DMS 273 (cell line): ENCODE results near the gene SNAP25.
A peak's percentile ranks its signal among the peaks of the same experiment; 100 is the strongest.

Source experiments
- DNase-seq: peaks from one replicate; lab custom pipeline; 2025; ENCODE audit not compliant: unreplicated experiment; lab: John Stamatoyannopoulos, UW

The SNAP25 gene

DNA sequence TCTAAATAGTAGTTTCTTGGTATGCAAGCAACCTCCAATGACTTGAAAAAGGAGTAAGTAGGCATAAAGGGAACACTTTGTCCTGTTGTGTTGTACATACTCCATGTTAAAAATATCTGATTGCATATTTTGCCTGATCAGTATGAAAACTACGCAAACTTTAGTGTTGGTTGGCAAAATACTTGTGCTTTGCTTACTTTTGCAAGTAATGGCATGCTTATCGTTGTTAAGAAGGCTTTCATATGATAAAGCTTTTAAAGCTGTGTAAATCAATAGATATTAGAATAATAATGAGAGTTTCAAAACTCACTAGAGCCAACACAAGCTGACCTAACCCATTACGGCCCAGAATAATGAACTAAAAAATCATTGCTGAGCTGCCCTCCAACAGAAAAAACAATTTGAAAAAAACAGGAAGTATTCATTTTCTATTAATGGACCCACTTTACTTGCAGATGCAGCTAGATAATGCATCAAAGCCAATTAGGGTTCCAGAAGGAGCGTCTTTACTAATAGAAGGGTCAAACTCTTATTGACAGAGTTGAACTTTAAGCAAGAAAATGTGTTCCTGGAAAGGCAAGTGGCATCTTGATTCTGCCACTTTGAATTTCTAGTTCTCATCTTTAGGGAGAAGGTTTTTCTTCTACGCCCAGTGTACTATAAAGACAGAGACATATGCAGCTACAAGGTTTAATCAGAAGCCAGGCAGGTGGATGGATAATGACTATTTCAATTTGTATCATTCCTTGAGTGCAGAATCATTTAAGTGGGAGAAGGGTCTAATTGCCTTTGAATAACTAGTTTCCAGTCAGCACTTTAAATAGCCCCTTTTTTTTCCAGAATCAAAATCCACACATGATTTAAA lies 82.2 kb downstream of the SNAP25 start:
- DNase-seq, result no peak

DNA sequence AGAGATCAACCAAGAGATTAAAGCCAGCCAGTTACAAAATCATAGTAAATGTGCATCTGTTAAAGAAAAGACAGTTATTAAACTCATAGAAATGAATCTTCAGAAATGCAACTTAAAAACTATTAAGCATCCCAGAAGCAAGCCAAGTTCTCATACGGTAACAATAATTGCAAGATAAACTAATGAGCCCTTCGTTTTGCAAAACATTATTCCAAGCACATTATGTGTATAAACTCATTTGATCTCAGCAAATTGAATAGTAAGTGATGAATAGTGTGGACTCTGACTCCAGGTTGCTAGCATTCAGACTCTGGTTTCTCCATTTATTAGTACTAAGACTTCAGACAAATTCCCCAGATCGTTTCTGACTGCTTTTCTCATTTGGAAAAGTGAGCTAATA lies 85.2 kb downstream of the SNAP25 start:
- no peak for DNase-seq

DNA sequence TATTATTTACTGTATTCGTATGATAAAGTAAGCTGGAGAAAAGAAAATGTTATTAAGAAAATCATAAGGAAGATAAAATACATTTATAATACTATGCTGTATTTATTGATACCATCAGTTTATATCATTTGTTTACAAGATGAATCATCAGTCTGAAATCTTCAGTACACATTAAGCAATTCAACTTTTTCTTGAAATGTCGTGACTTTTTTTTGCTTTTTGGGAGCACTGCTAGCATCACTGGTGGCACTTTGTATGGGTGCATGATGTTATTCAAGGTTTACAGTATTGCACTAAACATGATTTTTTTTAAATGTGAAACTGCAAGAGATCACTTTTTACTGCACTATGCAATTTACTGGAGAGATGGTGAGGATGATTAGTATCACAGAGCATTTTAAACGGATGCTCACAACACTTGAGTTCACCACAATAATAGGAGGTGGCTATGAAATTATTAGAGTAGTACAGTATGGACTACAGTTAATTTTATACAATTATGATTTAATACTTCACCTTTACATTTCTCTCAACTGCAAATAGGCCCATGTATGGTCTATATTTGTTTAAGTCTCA lies 85.9 kb downstream of the SNAP25 start:
- DNase-seq, result no peak

DNA sequence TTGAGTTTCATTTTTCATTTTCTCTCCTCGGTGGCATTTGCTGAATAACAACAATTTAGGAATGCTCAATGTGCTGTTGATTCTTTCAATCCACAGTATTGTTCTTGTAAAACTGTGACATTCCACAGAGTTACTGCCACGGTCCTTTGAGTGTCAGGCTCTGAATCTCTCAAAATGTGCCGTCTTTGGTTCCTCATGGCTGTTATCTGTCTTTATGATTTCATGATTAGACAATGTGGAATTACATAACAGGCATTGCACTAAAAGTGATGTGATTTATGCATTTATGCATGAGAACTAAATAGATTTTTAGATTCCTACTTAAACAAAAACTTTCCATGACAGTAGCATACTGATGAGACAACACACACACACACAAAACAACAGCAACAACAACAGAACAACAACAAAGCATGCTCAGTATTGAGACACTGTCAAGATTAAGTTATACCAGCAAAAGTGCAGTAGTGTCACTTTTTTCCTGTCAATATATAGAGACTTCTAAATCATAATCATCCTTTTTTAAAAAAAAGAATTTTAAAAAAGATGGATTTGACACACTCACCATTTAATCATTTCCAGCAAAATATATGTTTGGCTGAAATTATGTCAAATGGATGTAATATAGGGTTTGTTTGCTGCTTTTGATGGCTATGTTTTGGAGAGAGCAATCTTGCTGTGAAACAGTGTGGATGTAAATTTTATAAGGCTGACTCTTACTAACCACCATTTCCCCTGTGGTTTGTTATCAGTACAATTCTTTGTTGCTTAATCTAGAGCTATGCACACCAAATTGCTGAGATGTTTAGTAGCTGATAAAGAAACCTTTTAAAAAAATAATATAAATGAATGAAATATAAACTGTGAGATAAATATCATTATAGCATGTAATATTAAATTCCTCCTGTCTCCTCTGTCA lies 88.1 kb downstream of the SNAP25 start:
- DNase-seq, result no peak

DNA sequence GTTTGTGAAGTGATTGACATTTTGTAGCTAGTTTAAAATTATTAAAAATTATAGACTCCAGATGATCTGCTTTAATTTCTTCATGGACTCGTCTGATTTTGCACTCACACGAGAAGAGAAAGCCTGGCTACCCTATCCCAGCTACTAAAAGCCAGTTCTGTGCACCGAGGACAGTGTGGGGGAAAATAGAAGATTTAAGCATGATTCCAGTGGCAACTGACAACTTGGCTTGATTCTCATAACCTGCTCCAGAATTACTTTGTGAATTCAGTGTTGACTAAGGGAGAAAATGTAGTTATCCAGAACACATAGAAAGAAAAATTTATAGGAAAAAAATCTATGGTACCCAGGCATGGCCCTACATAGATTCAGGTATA lies 88.7 kb downstream of the SNAP25 start:
- no peak for DNase-seq

DNA sequence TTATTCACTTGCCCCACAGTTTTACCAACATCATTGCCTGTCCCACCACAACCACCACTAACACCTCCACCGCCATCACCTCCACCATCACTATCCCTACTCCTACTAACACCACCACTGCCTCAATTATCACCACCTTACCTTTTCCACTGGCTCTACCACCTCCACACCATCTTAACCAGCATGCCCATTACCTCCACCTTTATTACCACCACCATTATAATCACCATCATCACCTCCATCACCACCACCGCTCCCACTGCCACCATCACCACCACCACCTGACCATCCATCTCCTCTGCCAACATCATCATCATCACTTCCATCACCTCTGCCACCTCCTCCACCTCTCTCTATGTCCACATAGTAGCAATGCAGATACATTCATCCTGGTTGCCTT lies 90.0 kb downstream of the SNAP25 start:
- DNase-seq, result no peak

DNA sequence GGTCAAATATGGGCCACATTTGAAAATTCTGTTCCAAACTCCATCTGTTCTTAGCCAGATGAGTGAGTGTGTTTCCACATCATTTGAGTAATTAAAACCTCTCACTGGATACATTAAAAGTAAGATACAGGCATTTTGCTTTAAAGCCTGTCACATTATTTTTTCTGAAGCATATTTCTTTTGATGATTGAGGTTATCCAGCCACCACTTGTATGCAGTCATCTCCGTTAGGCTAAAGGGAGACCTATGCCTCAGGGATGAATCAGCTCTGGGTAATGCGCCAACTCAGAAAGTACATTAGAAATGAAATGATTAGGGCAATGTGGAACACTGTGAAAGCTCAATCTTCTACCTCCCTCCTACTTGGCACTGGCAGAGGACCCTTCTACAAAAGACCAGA lies 90.7 kb downstream of the SNAP25 start:
- DNase-seq, result peak; percentile 44

DNA sequence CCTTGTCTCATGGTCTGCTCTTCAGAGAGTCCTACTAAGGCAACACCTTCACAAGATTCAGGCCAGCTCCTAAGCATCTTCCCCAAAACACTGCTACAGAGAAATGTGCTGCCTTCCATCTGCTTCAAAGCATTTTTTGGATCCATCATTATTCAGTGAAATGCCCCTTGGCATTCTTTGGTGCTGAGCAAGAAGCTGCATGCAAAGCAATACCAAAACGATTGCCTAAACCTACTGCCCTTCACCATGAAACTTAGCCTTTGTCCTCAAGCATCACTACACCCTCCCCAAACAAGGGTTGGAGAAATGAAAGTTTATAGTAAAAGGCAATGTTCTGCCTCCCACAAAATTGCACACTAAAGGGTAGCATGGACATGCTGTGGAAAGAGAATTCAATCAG lies 93.5 kb downstream of the SNAP25 start:
- DNase-seq, result no peak

DNA sequence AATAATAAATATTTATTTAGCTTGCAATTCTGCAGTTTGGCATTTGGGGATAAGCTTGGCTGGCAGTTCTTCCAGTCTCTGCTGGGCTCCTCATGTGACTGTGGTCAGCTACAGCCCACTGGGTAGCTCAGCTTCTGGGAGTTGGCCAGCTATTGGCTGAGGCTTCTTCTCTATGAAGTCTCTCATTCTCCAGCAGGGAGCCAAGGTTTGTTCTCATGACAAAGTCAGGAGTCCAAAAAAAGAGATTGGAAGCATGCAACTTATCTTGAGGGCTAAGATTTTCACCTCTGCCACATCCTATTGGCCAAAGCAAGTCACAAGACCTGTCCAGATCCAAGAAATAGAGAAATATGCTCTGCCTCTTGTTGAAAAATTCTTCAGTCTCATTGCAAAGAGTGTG lies 94.6 kb downstream of the SNAP25 start:
- DNase-seq, result no peak

DNA sequence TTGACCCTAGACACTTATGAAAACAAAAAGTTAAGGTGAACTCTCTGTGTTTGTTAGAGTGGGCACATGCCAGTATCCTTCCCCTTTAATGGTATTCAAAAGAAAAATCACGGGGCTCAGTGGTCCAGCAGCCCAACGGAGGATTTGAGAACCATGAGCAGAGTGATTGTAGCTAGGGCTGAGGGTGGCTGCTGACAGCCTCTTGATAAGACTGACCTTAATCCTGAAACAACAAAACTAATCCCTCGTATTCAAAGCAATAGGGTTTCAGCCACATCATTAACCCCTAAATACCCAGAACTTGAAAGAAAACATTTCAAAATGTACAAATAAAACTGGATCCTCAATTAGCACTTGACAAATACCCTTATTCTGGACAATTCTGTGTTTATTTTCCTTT lies 95.1 kb downstream of the SNAP25 start:
- DNase-seq, result no peak

DNA sequence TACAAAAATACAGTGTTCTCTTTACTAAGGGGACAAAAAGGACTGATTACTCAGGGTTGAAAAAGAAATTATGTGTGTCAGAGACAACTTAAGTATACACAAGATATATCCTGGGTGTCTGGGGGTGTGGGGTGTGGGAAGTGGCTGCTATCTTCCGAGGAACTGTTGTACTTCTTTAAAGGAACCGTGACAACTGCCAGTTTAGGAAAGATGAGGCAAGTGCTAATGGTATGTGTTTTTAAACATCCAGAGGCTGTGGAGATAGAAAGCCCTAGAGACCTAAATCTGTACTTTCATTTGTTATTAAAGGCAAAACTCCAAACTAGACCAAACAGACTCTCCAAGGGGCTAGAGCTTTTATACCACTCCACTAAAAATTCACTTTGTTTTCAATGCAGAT lies 95.6 kb downstream of the SNAP25 start:
- DNase-seq, result no peak

DNA sequence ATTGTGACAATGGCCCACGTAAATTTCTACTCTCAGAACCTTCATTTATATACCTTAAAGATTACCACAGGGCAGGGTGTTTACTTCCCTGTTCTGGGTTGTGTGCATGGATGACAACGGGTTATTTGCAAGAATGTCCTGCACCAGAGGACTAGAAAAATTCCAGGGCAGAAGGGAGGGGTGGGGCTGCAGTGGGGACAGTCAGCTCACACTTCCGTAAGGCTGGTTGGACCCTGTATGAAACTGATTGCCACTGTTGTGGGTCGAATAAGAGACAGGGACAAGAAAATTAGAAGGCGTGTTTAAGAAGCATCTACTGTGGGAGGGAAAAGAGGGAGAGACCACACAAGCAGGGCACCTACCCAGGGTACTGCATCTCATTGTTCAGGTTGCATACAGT lies 96.5 kb downstream of the SNAP25 start:
- peak; percentile 37 for DNase-seq

DNA sequence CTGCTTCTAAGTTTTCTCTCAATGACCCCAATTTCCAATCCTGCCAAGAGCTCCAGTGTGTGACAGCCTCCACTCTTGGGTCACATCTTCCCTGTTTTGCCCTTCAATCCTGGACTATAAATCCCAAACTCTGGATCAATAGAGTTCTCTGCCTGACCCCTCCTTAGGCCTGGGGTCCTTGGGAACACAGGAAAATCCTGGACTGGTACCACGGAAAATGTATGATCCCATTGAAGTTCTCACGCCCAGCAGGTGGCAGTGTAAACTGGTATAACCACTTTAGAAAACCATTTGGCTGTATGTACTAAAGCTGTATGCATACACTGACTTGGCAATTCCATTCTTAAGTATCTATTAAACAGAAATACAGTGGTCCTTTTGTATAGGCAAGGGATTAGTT lies 98.0 kb downstream of the SNAP25 start:
- DNase-seq, result peak; percentile 64

DNA sequence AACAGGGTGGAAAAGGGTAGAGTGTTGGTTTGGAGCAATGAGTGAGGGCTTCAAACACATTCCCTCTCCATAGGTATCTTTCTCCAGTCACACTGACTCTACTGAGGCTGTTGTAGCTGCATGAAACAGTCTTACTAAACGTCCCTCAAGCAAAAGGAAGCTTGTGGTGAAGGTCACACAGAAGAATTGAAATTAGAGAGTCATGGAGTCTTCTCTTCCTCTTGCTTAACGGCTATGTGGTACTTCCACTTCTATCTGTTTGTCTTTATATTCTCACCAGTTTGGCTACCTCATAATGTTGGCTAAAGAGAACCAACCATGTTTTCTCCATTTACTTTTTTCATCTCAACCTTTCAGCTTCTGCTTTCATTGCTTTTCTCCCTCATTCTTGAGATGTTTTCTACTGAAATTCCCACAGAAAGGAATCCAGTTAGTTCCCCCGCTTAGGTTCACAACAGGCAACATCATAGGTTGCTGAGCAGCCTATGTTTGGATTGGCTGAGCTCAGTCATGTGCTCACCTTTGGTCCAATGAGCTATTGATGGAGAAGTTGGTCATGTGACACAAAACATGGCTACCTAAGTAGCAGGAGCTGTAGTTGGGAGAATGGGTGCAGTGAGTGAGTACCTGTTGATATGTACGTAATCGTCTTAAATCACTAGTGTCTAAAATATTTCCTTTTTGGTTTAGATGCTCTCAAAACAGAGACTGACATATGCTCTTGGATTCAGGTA lies 99.8 kb downstream of the SNAP25 start:
- no peak for DNase-seq

DNA sequence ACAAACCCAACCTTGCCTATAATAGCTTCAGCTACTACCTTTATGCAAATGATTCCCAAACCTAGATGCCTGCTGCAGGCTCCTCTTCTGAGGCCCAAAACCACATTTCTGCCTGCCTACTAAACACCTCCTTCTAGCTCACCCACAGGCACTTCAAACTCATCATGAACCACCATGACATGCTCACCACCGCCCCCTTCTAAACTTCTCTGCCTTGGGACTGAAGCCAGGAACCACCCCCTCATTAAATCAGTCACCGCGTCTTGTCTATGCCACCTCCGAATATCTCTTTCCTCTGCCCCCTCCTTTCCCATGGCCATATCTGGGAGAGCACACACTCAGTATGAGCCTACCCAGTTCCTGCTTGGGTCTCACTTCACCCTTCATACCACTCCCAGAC lies 101.2 kb downstream of the SNAP25 start:
- DNase-seq, result no peak

DNA sequence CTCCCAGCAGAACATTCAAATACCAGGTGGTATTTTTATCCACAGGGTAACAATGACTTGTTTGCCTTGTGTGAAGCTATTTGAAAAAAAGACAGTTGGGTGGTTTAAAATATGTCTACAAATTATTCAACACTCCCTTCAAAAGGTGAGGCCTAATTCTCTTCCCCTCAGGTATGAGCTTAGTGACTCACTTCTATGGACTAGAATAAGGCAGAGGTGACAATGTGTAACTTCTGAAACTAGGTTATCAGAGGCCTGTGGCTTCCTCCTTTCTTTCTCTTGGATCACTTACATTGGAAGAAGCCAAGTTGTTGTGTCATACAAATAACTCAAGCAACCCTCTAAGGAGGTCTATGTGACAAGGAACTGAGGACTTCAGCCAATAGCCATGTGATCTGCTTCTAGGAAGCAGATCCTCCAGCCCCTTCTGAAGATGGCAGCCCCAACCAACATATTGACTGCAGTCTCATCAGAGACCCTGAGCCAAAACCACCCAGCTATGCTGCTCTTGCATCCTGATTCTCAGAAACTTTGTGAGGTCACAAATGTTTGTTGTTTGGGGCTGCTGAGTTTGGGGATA lies 102.6 kb downstream of the SNAP25 start:
- DNase-seq, result no peak

DNA sequence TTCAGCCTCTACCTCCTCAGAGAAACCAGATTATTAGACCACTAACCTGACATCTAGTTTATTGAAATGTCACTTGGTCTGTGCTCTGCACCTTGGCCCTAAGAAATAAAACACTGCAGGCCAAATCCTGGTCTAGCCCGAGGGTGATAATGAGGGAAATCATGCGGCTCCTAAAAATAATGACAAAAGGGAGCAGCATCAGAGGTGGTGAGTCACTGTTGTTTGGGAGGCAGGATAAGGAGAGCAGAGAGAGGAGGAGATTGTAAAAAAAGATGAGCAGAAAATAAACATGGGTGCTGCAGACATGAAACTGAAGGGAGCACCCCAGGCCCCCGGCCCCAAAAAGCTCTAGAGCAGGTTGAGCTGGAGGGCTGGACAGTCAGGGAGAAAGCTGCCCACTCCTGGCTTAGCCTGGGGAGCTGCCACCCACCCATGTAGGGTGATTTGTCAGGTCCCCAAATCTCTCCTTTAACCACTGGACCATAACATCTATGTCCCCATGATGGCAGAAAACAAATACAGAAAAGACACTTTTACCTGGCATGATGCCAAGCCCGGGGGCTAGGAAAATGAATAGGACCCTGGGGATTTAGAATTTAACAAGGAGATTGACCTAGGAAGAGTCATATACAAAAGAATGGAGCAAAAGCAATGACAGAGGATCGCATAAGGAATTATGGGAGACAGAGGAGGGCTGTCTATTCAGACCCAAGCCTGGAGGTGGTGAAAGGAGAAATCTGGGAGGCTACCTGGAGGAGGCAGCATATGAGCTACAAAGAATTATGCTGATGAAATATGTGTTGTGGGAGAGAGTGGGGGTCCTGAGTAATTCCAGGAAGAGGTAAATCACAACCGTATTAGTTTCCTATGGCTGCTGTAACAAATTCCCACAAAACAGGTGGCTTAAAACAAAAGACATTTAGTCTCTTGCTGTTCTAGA lies 103.7 kb downstream of the SNAP25 start:
- no peak for DNase-seq

DNA sequence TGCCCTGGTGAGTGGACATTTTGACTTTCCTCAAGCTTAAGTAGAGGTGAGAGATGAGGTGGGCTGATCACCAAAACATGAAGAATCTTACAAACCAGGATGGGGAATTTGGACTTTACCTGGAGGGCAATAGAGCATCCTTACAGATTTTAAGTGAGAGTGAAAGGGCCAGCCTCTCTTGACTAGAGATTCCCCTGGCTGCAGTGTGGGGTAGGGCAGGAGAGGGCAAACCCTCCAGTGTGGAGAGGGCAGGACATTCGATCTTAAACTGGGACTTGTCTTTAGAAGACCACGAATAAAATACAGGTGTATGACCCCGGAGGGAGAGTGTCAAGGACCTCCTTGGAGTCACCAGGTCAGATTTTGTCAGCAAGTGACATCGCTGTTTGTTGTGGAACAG lies 105.1 kb downstream of the SNAP25 start:
- DNase-seq, result peak; percentile 9

DNA sequence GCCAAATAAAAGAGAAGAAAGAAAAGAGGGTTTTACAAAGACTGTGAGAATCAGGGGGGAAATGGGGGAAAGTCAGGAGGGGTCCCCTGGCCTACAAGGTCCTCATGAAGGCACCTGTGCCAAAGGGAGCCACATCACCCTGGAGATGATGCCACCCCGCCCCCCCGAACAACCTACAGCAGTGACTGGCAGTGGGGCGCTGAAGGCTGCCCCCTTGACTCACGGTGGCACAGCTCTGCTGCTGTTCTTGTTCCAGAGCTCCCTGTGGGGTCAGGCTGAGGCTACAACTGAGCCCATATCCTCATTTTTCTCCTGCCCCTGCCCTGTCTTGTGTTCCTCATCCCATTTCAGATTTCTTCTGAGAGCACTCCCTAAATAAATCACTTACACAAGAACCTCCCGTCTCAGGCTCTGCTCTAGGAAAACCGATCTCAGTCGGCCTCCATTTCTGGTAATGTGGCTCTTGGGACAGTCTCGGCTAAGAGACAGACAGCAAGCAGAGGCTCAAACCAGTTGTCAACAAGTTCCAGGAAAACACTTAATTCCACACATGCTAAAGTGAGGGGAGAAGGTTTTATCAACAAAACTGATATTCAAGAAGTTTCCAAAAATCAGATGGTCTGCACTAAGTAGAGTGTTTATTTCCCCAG lies 105.7 kb downstream of the SNAP25 start:
- no peak for DNase-seq
